Panc1 (cell line): ENCODE measurements around the gene SMIM29.

ENCODE experiments used
- CTCF ChIP-seq: fragments of 450-650 bp; IDR thresholded peaks from 2 replicates; pipeline ENCODE4 v1.5.1; 2017; ENCODE audit warnings: mild to moderate bottlenecking
- POLR2AphosphoS5 ChIP-seq: IDR thresholded peaks from 2 replicates; pipeline ENCODE4 v1.6.1; 2012; ENCODE audit warnings: mild to moderate bottlenecking, low read depth, low read length, moderate library complexity
- TCF7L2 ChIP-seq: IDR thresholded peaks from 2 replicates; pipeline ENCODE4 v1.6.1; 2011; ENCODE audit warnings: mild to moderate bottlenecking, low read depth, low read length, inconsistent platforms

- TF ChIP-seq CTCF (no peak), TCF7L2 (no peak), POLR2AphosphoS5 (no peak)
Observed at GRCh38 chr6:34223956-34224940, 24.6 kb downstream of the SMIM29 start.
